Measurements from ENCODE around the gene COQ10A. TPM values are rescaled to one million over a fixed set of nuclear protein-coding genes. Genes with fewer than 3 reads are reported as not detected.
"Not testable (repeated sequence)": the region's sequence is repeated elsewhere in the genome, so short reads cannot be mapped to it uniquely, and the experiment has no call there.

The COQ10A gene
- total RNA-seq, 1 experiment from 2014 or later = 13.4 TPM

GRCh38 chr12:56278905-56279304 lies 12.2 kb downstream of the COQ10A start:
- no peak for DNase-seq (ENCODE audit: low read depth)

GRCh38 chr12:56280849-56281248 lies 14.1 kb downstream of the COQ10A start:
- DNase-seq (ENCODE audit: low read depth) = no peak

- DNase-seq (ENCODE audit: low read depth) = no peak
These were observed 15.3 kb downstream of the COQ10A start for GRCh38 chr12:56282030-56282429.

- DNase-seq (ENCODE audit: low read depth) = no peak
These were observed 15.8 kb downstream of the COQ10A start for GRCh38 chr12:56282579-56282978.

GRCh38 chr12:56284263-56284662 lies 17.5 kb downstream of the COQ10A start:
- not testable (repeated sequence) for DNase-seq (ENCODE audit: low read depth)

- no peak for DNase-seq (ENCODE audit: low read depth)
These were observed 19.5 kb downstream of the COQ10A start for GRCh38 chr12:56286044-56286830.

- no peak for DNase-seq (ENCODE audit: low read depth)
These were observed 22.1 kb downstream of the COQ10A start for GRCh38 chr12:56288705-56289387.

GRCh38 chr12:56293795-56294194 lies 27.1 kb downstream of the COQ10A start:
- no peak for DNase-seq (ENCODE audit: low read depth)

- no peak for DNase-seq (ENCODE audit: low read depth)
These were observed 29.6 kb downstream of the COQ10A start for GRCh38 chr12:56296295-56296694.

- DNase-seq (ENCODE audit: low read depth) = no peak
These were observed 30.7 kb downstream of the COQ10A start for GRCh38 chr12:56297400-56297799.

- DNase-seq (ENCODE audit: low read depth) = no peak
These were observed 32.1 kb downstream of the COQ10A start for GRCh38 chr12:56298828-56299227.

- DNase-seq (ENCODE audit: low read depth) = no peak
These were observed 32.6 kb downstream of the COQ10A start for GRCh38 chr12:56299308-56299852.

GRCh38 chr12:56299853-56300643 lies 33.3 kb downstream of the COQ10A start, which contains the start of gene CS:
CS (minus strand) TSS chr12:56300330; CDS start chr12:56300201, 129 bp downstream.
- DNase-seq (ENCODE audit: low read depth) = peak; percentile 99

GRCh38 chr12:56300644-56301464 lies 34.1 kb downstream of the COQ10A start:
- no peak for DNase-seq (ENCODE audit: low read depth)

GRCh38 chr12:56304276-56304675 lies 37.5 kb downstream of the COQ10A start:
- no peak for DNase-seq (ENCODE audit: low read depth)

- DNase-seq (ENCODE audit: low read depth) = no peak
These were observed 38.3 kb downstream of the COQ10A start for GRCh38 chr12:56304872-56305590.

GRCh38 chr12:56307221-56307965 lies 40.7 kb downstream of the COQ10A start:
- DNase-seq (ENCODE audit: low read depth) = no peak

- DNase-seq (ENCODE audit: low read depth) = no peak
These were observed 42.0 kb downstream of the COQ10A start for GRCh38 chr12:56308714-56309113.

- no peak for DNase-seq (ENCODE audit: low read depth)
These were observed 44.3 kb downstream of the COQ10A start for GRCh38 chr12:56311003-56311402.

- DNase-seq (ENCODE audit: low read depth) = no peak
These were observed 48.5 kb downstream of the COQ10A start for GRCh38 chr12:56315249-56315621.

Measured in Daoy (cell line).